WTC11 (cell line): ENCODE data around the gene TBC1D14. TPM values are rescaled to one million over a fixed set of nuclear protein-coding genes. Genes with fewer than 3 reads are reported as not detected.

Experiments used
- ATAC-seq: fragments of 200-7000 bp; cut with Tn5 transposase; 2 replicates; pipeline ENCODE4 v1.10.0; 2021; ENCODE audit warnings: mild to moderate bottlenecking, moderate library complexity
- CTCF ChIA-PET: fragments of 300-600 bp; sonication (Branson Sonifier 250); formaldehyde crosslinking; loops from one replicate; lab custom pipeline; 2021; ENCODE audit warnings: antibody characterized with exemption; lab: Charles Lee
- POLR2A ChIA-PET: fragments of 350-600 bp; sonication (Branson Sonifier 250); formaldehyde crosslinking; loops from one replicate; lab custom pipeline; 2021; ENCODE audit warnings: antibody characterized with exemption; lab: Charles Lee
- DNase-seq: peaks from one replicate; pipeline ENCODE4 v3.0.0; 2021; ENCODE audit warnings: low spot score
- H3K27ac Mint-ChIP-seq: 2 replicates; pipeline ENCODE4 v1.8.0; 2021; ENCODE audit warnings: mixed read lengths
- H3K27me3 Mint-ChIP-seq: 2 replicates; pipeline ENCODE4 v1.8.0; 2021; ENCODE audit warnings: low read depth, mild to moderate bottlenecking, moderate library complexity, mixed read lengths
- H3K36me3 Mint-ChIP-seq: 2 replicates; pipeline ENCODE4 v1.8.0; 2021; ENCODE audit warnings: mixed read lengths
- H3K4me1 Mint-ChIP-seq: 2 replicates; pipeline ENCODE4 v1.8.0; 2022; ENCODE audit warnings: mixed read lengths
- H3K4me3 Mint-ChIP-seq: 2 replicates; pipeline ENCODE4 v1.8.0; 2021; ENCODE audit warnings: mild to moderate bottlenecking, moderate library complexity, mixed read lengths
- H3K9me3 Mint-ChIP-seq: 2 replicates; pipeline ENCODE4 v1.8.0; 2021; ENCODE audit warnings: mixed read lengths
- ATF1 ChIP-seq: sonication (generic); formaldehyde crosslinking; IDR thresholded peaks from 2 replicates; pipeline ENCODE4 v1.8.1; 2023; ENCODE audit warnings: mild to moderate bottlenecking, moderate library complexity, missing genetic modification reagents
- CBFB ChIP-seq: sonication (generic); formaldehyde crosslinking; IDR thresholded peaks from 2 replicates; pipeline ENCODE4 v1.8.1; 2022; ENCODE audit warnings: mild to moderate bottlenecking, low read depth, missing genetic modification reagents
- CREM ChIP-seq: sonication (generic); formaldehyde crosslinking; IDR thresholded peaks from 2 replicates; pipeline ENCODE4 v1.8.1; 2022; ENCODE audit warnings: mild to moderate bottlenecking, missing genetic modification reagents, moderate library complexity
- ESRRA ChIP-seq: sonication (generic); formaldehyde crosslinking; IDR thresholded peaks from 2 replicates; pipeline ENCODE4 v1.8.1; 2022; ENCODE audit warnings: mild to moderate bottlenecking, missing genetic modification reagents, borderline replicate concordance
- FOXP1 ChIP-seq: sonication (generic); formaldehyde crosslinking; IDR thresholded peaks from 2 replicates; pipeline ENCODE4 v1.8.0; 2022; ENCODE audit warnings: missing genetic modification reagents, mild to moderate bottlenecking, moderate library complexity, borderline replicate concordance
- NFATC4 ChIP-seq: fragments of 250-450 bp; sonication (Bioruptor Pico); IDR thresholded peaks from 2 replicates; pipeline ENCODE4 v1.9.0; 2021; ENCODE audit warnings: mild to moderate bottlenecking
- RELA ChIP-seq: sonication (generic); formaldehyde crosslinking; IDR thresholded peaks from 2 replicates; pipeline ENCODE4 v1.8.1; 2022; ENCODE audit warnings: missing genetic modification reagents, mild to moderate bottlenecking, borderline replicate concordance
- SOX15 ChIP-seq: fragments of 250-450 bp; sonication (Bioruptor Pico); IDR thresholded peaks from 2 replicates; pipeline ENCODE4 v1.9.0; 2021; ENCODE audit warnings: mild to moderate bottlenecking
- ZNF219 ChIP-seq: sonication (generic); formaldehyde crosslinking; IDR thresholded peaks from 2 replicates; pipeline ENCODE4 v1.8.0; 2023; ENCODE audit warnings: missing genetic modification reagents, mild to moderate bottlenecking, borderline replicate concordance
- ZNF263 ChIP-seq: sonication (generic); formaldehyde crosslinking; IDR thresholded peaks from 2 replicates; pipeline ENCODE4 v1.8.1; 2022; ENCODE audit warnings: low read depth, mild to moderate bottlenecking, moderate library complexity, missing genetic modification reagents
- ZNF396 ChIP-seq: fragments of 250-450 bp; sonication (Bioruptor Pico); IDR thresholded peaks from 2 replicates; pipeline ENCODE4 v1.8.0; 2021; ENCODE audit warnings: mild to moderate bottlenecking, moderate library complexity, borderline replicate concordance
- ZNF416 ChIP-seq: fragments of 250-450 bp; sonication (Bioruptor Pico); IDR thresholded peaks from 2 replicates; pipeline ENCODE4 v1.9.0; 2021; ENCODE audit warnings: mild to moderate bottlenecking, inconsistent platforms
- total RNA-seq: library from RNA; stranded (reverse); gene quantifications from 3 replicates; pipeline ENCODE4 v1.2.3, GENCODE V29; 2021
- TF ChIP-seq, protein P1 (sequence below): fragments of 200-600 bp; IDR thresholded peaks from 2 replicates; pipeline ENCODE4 v1.8.0; 2022; ENCODE audit warnings: antibody characterized with exemption
- TF ChIP-seq, protein P2 (sequence below): sonication (generic); formaldehyde crosslinking; IDR thresholded peaks from 2 replicates; pipeline ENCODE4 v1.8.1; 2023; ENCODE audit warnings: mild to moderate bottlenecking, missing genetic modification reagents, moderate library complexity
- TF ChIP-seq, protein P3 (sequence below): sonication (generic); formaldehyde crosslinking; IDR thresholded peaks from 2 replicates; pipeline ENCODE4 v1.8.1; 2022; ENCODE audit warnings: missing genetic modification reagents, borderline replicate concordance
- TF ChIP-seq, protein P4 (sequence below): sonication (generic); formaldehyde crosslinking; conservative IDR thresholded peaks from 2 replicates; pipeline ENCODE4 v1.8.1; 2023; ENCODE audit warnings: mild to moderate bottlenecking, low read depth, missing genetic modification reagents, moderate library complexity
- TF ChIP-seq, protein P5 (sequence below): sonication (generic); formaldehyde crosslinking; IDR thresholded peaks from 2 replicates; pipeline ENCODE4 v1.8.1; 2023; ENCODE audit warnings: mild to moderate bottlenecking, moderate library complexity, missing genetic modification reagents
- TF ChIP-seq, protein P6 (sequence below): fragments of 250-450 bp; sonication (Bioruptor Pico); IDR thresholded peaks from 2 replicates; pipeline ENCODE4 v1.9.0; 2021; ENCODE audit warnings: moderate library complexity, mild to moderate bottlenecking, inconsistent platforms, borderline replicate concordance

Gene TBC1D14
- total RNA-seq, 1 experiment from 2014 or later: 45.1 TPM

DNA sequence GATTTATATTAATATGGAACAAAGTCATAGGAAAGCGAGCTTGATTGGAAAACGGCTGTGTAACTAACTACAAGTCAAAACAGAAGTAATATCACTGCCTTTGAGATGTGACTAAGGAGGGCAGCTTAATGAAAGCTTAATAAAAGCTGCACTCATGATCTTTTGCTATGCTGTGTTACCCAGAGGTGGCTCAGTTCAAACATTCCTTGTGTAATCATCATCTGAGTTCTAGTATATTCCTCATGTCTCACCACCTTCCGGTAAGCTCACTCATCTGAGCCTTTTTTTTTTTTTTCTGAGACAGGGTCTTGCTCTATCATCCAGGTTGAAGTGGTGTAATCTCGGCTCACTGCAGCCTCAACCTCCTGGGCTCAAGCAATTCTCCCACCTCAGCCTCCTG is 153.2 kb downstream of the TBC1D14 start:
- H3K4me1 Mint-ChIP-seq: peaks cover 19% of the 10 kb centered on the region
- DNase-seq (no peak), ATAC-seq (no peak)
- no peak overlapping the region for H3K4me3 Mint-ChIP-seq
- CTCF ChIA-PET: interaction anchor here (0.8 to 1.9 kb wide), 3 partner anchors 8 to 39 kb away, joined by 3 to 8 read pairs (median 6); no protein-coding TSS in a partner anchor
- no peak overlapping the region for H3K27ac Mint-ChIP-seq
- POLR2A ChIA-PET: interaction anchor here (1.0 kb wide), 1 partner anchor 177 kb away, joined by 6 read pairs; no protein-coding TSS in a partner anchor
- no peaks in the 10 kb centered on the region for H3K9me3 Mint-ChIP-seq
- no peak for TF ChIP-seq CBFB
- TF ChIP-seq, protein P1, sequence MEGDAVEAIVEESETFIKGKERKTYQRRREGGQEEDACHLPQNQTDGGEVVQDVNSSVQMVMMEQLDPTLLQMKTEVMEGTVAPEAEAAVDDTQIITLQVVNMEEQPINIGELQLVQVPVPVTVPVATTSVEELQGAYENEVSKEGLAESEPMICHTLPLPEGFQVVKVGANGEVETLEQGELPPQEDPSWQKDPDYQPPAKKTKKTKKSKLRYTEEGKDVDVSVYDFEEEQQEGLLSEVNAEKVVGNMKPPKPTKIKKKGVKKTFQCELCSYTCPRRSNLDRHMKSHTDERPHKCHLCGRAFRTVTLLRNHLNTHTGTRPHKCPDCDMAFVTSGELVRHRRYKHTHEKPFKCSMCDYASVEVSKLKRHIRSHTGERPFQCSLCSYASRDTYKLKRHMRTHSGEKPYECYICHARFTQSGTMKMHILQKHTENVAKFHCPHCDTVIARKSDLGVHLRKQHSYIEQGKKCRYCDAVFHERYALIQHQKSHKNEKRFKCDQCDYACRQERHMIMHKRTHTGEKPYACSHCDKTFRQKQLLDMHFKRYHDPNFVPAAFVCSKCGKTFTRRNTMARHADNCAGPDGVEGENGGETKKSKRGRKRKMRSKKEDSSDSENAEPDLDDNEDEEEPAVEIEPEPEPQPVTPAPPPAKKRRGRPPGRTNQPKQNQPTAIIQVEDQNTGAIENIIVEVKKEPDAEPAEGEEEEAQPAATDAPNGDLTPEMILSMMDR: no peak
- TF ChIP-seq, protein P2, sequence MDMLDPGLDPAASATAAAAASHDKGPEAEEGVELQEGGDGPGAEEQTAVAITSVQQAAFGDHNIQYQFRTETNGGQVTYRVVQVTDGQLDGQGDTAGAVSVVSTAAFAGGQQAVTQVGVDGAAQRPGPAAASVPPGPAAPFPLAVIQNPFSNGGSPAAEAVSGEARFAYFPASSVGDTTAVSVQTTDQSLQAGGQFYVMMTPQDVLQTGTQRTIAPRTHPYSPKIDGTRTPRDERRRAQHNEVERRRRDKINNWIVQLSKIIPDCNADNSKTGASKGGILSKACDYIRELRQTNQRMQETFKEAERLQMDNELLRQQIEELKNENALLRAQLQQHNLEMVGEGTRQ (CRISPR knock-in tag): no peak
- TF ChIP-seq, protein P3, sequence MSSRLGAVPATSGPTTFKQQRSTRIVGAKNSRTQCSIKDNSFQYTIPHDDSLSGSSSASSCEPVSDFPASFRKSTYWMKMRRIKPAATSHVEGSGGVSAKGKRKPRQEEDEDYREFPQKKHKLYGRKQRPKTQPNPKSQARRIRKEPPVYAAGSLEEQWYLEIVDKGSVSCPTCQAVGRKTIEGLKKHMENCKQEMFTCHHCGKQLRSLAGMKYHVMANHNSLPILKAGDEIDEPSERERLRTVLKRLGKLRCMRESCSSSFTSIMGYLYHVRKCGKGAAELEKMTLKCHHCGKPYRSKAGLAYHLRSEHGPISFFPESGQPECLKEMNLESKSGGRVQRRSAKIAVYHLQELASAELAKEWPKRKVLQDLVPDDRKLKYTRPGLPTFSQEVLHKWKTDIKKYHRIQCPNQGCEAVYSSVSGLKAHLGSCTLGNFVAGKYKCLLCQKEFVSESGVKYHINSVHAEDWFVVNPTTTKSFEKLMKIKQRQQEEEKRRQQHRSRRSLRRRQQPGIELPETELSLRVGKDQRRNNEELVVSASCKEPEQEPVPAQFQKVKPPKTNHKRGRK (CRISPR knock-in tag): no peak
- TF ChIP-seq, protein P4, sequence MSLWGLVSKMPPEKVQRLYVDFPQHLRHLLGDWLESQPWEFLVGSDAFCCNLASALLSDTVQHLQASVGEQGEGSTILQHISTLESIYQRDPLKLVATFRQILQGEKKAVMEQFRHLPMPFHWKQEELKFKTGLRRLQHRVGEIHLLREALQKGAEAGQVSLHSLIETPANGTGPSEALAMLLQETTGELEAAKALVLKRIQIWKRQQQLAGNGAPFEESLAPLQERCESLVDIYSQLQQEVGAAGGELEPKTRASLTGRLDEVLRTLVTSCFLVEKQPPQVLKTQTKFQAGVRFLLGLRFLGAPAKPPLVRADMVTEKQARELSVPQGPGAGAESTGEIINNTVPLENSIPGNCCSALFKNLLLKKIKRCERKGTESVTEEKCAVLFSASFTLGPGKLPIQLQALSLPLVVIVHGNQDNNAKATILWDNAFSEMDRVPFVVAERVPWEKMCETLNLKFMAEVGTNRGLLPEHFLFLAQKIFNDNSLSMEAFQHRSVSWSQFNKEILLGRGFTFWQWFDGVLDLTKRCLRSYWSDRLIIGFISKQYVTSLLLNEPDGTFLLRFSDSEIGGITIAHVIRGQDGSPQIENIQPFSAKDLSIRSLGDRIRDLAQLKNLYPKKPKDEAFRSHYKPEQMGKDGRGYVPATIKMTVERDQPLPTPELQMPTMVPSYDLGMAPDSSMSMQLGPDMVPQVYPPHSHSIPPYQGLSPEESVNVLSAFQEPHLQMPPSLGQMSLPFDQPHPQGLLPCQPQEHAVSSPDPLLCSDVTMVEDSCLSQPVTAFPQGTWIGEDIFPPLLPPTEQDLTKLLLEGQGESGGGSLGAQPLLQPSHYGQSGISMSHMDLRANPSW: no peak
- no peak for TF ChIP-seq FOXP1 (CRISPR knock-in tag)
- TF ChIP-seq ZNF416 (CRISPR knock-in tag): no peak
- TF ChIP-seq ZNF219 (CRISPR knock-in tag): no peak
- no peak for TF ChIP-seq ESRRA (CRISPR knock-in tag)
- TF ChIP-seq RELA (CRISPR knock-in tag): no peak
- TF ChIP-seq ZNF263 (CRISPR knock-in tag): no peak
- TF ChIP-seq, protein P5, sequence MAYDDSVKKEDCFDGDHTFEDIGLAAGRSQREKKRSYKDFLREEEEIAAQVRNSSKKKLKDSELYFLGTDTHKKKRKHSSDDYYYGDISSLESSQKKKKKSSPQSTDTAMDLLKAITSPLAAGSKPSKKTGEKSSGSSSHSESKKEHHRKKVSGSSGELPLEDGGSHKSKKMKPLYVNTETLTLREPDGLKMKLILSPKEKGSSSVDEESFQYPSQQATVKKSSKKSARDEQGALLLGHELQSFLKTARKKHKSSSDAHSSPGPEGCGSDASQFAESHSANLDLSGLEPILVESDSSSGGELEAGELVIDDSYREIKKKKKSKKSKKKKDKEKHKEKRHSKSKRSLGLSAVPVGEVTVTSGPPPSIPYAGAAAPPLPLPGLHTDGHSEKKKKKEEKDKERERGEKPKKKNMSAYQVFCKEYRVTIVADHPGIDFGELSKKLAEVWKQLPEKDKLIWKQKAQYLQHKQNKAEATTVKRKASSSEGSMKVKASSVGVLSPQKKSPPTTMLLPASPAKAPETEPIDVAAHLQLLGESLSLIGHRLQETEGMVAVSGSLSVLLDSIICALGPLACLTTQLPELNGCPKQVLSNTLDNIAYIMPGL (CRISPR knock-in tag): no peak
- TF ChIP-seq, protein P6, sequence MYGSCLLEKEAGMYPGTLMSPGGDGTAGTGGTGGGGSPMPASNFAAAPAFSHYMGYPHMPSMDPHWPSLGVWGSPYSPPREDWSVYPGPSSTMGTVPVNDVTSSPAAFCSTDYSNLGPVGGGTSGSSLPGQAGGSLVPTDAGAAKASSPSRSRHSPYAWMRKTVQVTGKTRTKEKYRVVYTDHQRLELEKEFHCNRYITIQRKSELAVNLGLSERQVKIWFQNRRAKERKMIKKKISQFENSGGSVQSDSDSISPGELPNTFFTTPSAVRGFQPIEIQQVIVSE (CRISPR knock-in tag): no peak
- H3K27me3 Mint-ChIP-seq: no peaks in the 10 kb centered on the region
- H3K36me3 Mint-ChIP-seq: peaks cover 65% of the 10 kb centered on the region

DNA sequence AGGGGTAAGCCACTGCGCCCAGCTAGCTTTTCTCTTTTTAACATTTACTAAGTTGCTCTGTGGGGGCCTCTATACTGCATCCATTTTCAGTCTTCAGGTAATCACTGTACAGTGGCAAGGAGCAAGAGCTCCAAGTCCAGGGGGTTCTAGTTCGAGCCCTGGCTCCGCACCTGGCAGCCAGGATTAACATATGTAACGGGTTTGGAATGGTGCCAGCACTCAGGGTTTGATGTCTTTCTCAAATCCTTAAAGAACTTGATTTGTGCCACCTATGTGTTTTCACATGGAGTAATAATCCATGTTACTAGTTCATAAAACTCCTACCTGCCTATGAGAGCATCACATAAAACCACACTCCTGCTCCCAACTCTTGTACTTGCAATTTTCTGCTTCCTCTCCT is 153.7 kb downstream of the TBC1D14 start:
- H3K36me3 Mint-ChIP-seq: peaks cover 62% of the 10 kb centered on the region

More for the DNA sequence above, 153.7 kb downstream of the TBC1D14 start:
- ChIA-PET CTCF (no interaction called here), POLR2A (interaction anchor here (1.0 kb wide), 1 partner anchor 177 kb away, joined by 6 read pairs; no protein-coding TSS in a partner anchor)
- DNase-seq (no peak), ATAC-seq (no peak)
- H3K27me3 Mint-ChIP-seq: peaks cover under 1% of the 10 kb centered on the region; the same call in 1 of the 2 replicates
- peaks cover 19% of the 10 kb centered on the region for H3K4me1 Mint-ChIP-seq
- H3K27ac Mint-ChIP-seq: no peak overlapping the region
- no peaks in the 10 kb centered on the region for H3K9me3 Mint-ChIP-seq
- no peak overlapping the region for H3K4me3 Mint-ChIP-seq
- TF ChIP-seq NFATC4 (CRISPR knock-in tag): no peak
- no peak for TF ChIP-seq CREM (CRISPR knock-in tag)
- no peak for TF ChIP-seq ZNF396 (CRISPR knock-in tag)
- no peak for TF ChIP-seq SOX15 (CRISPR knock-in tag)
- TF ChIP-seq ATF1: no peak
- TF ChIP-seq ZNF263 (CRISPR knock-in tag): no peak
